CD14-positive monocyte (primary cell): ENCODE measurements around the gene ARNT2. TPM values are rescaled to one million over a fixed set of nuclear protein-coding genes. Genes with fewer than 3 reads are reported as not detected.

Experiments used
- DNase-seq, 3 donors: peaks; one replicate each; pipeline ENCODE4 v3.0.0-alpha.2; 2011 to 2022
- H2AFZ ChIP-seq: 2 replicates; pipeline ENCODE4 v1.6.0; 2012; ENCODE audit warnings: mild to moderate bottlenecking, low read depth, low read length, inconsistent platforms; ENCODE audit not compliant: insufficient read depth, poor library complexity, severe bottlenecking
- H3K27ac ChIP-seq, 2 donors: 1 replicate in 1 of 2; 2 replicates in 1 of 2; pipeline ENCODE4 v1.5.1; 2012 to 2013; ENCODE audit warnings: low read length in 2 of 2, control low read depth in 1 of 2, inconsistent platforms in 1 of 2, low read depth in 1 of 2, mild to moderate bottlenecking in 1 of 2
- H3K27me3 ChIP-seq, 2 donors: one replicate each; pipeline versions ENCODE4 v1.6.0 to v1.6.1; 2011 to 2013; ENCODE audit warnings: low read length in 2 of 2; ENCODE audit not compliant: control insufficient read depth in 2 of 2, insufficient read depth in 2 of 2
- H3K36me3 ChIP-seq, 2 donors: replicated peaks in 1 of 2; 1 replicate in 1 of 2; 2 replicates in 1 of 2; pipeline versions ENCODE4 v1.5.1 to v1.6.1; 2012 to 2013; ENCODE audit warnings: low read length in 2 of 2, control low read depth in 1 of 2, inconsistent platforms in 1 of 2, mild to moderate bottlenecking in 1 of 2; ENCODE audit not compliant: insufficient read depth in 2 of 2, control insufficient read depth in 1 of 2
- H3K4me1 ChIP-seq, 2 donors: 1 replicate in 1 of 2; 2 replicates in 1 of 2; pipeline versions ENCODE4 v1.5.1 to v1.6.1; 2012 to 2013; ENCODE audit warnings: low read length in 2 of 2, control low read depth in 1 of 2, inconsistent platforms in 1 of 2, mild to moderate bottlenecking in 1 of 2, moderate library complexity in 1 of 2; ENCODE audit not compliant: insufficient read depth in 2 of 2, control insufficient read depth in 1 of 2
- H3K4me2 ChIP-seq: replicated peaks from 2 replicates; pipeline ENCODE3; 2012; ENCODE audit warnings: low read length, moderate library complexity, mild to moderate bottlenecking; ENCODE audit not compliant: poor library complexity, severe bottlenecking; ENCODE audit errors: extremely low read depth
- H3K4me3 ChIP-seq, 3 experiments: fragments of 200-600 bp in 1 of 3; sonication (generic) in 1 of 3; replicated peaks in 1 of 3; 1 replicate in 2 of 3; 2 replicates in 1 of 3; pipeline ENCODE4 v1.5.1; 2011 to 2013; ENCODE audit warnings: low read length in 3 of 3, mild to moderate bottlenecking in 3 of 3, control low read depth in 2 of 3, low read depth in 2 of 3, inconsistent platforms in 1 of 3, moderate library complexity in 1 of 3
- H3K79me2 ChIP-seq: 2 replicates; pipeline ENCODE4 v1.6.0; 2012; ENCODE audit warnings: mild to moderate bottlenecking, control low read depth, inconsistent platforms, low read length, moderate library complexity; ENCODE audit not compliant: insufficient read depth
- H3K9ac ChIP-seq: 2 replicates; pipeline ENCODE4 v1.6.0; 2017; ENCODE audit warnings: low read length, mild to moderate bottlenecking; ENCODE audit not compliant: insufficient read depth, poor library complexity, severe bottlenecking
- H3K9me3 ChIP-seq, 2 donors: replicated peaks in 1 of 2; 1 replicate in 1 of 2; 2 replicates in 1 of 2; pipeline versions ENCODE4 v1.5.1 to v1.6.1; 2012 to 2013; ENCODE audit warnings: low read length in 2 of 2, control low read depth in 1 of 2; ENCODE audit not compliant: control insufficient read depth in 1 of 2, insufficient read depth in 1 of 2
- H4K20me1 ChIP-seq: 2 replicates; pipeline ENCODE4 v1.6.0; 2012; ENCODE audit warnings: mild to moderate bottlenecking, low read length, control low read depth, moderate library complexity; ENCODE audit not compliant: insufficient read depth
- H3K27ac Mint-ChIP-seq, 7 donors: one replicate each; pipeline ENCODE4 v1.8.0; 2020; ENCODE audit warnings: mild to moderate bottlenecking in 7 of 7, mixed read lengths in 7 of 7, moderate library complexity in 6 of 7, inconsistent platforms in 2 of 7
- H3K27me3 Mint-ChIP-seq, 3 donors: one replicate each; pipeline ENCODE4 v1.8.0; 2021 to 2022; ENCODE audit warnings: low read depth in 3 of 3, mild to moderate bottlenecking in 3 of 3, mixed read lengths in 3 of 3, moderate library complexity in 3 of 3, inconsistent platforms in 1 of 3
- H3K36me3 Mint-ChIP-seq, 2 donors: one replicate each; pipeline ENCODE4 v1.8.0; 2020; ENCODE audit warnings: mixed read lengths in 2 of 2, inconsistent platforms in 1 of 2, mild to moderate bottlenecking in 1 of 2
- H3K4me1 Mint-ChIP-seq: one replicate; pipeline ENCODE4 v1.8.0; 2020; ENCODE audit warnings: mild to moderate bottlenecking, mixed read lengths
- H3K4me3 Mint-ChIP-seq, 2 donors: one replicate each; pipeline ENCODE4 v1.8.0; 2020; ENCODE audit warnings: mild to moderate bottlenecking in 2 of 2, mixed read lengths in 2 of 2, moderate library complexity in 1 of 2
- H3K9me3 Mint-ChIP-seq, 7 donors: one replicate each; pipeline ENCODE4 v1.8.0; 2020 to 2022; ENCODE audit warnings: mixed read lengths in 7 of 7, mild to moderate bottlenecking in 6 of 7, moderate library complexity in 6 of 7, inconsistent platforms in 2 of 7
- WGBS: methylation state at CpG from one replicate; pipeline ENCODE4 v1.1.5; 2013; ENCODE audit warnings: missing lambda C conversion rate; ENCODE audit not compliant: insufficient coverage; 5-methylcytosine and 5-hydroxymethylcytosine counted together
- intact Hi-C, 2 donors: fragments of 100-400 bp; cut with micrococcal nuclease; formaldehyde crosslinking; loops; one replicate each; pipeline versions ENCODE4 v1.15.0 to v1.15.1; 2023
- polyA plus RNA-seq, 3 donors: library from polyadenylated mRNA; depleted of rRNA in 1 of 3; unstranded in 2 of 3; stranded (reverse) in 1 of 3; fragments of 300-500 nt in 2 of 3; fragments of >200 nt in 1 of 3; fragmentation: Illumina TruSeq in 2 of 3; gene quantifications; 1 replicate in 2 of 3; 2 replicates in 1 of 3; pipeline ENCODE4 v1.2.3, GENCODE V29; 2012 to 2021
- TF ChIP-seq, protein P1 (sequence below): fragments of 200-600 bp; IDR thresholded peaks from one replicate; pipeline ENCODE4 v1.8.0; 2022; ENCODE audit warnings: antibody characterized with exemption, mild to moderate bottlenecking

ARNT2 gene
- polyA plus RNA-seq, 3 donors: not detected

DNA sequence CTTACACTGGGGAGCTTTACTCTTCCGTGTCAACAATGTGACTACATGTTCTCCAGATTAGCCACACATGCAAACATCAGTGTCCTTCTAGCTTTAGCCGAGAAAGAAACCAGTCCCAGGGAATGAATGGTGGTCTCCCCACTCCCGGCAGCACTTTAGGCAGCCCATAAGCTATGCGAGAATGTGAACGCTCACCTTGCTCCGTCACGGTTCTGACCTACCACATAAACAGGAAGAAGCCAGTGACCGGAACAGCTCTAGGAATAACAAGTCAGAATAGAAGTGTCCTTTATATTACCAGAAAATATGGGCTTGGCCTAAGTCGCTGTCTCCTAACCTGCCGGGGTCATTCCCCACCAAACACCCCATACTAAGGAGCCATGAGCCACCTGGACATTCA lies 192.9 kb downstream of the ARNT2 start:
- Histone ChIP-seq H3K4me1 (no peaks in the 10 kb centered on the region), H3K36me3 (no peaks in the 10 kb centered on the region), H3K4me2 (no peak overlapping the region), H2AFZ (no peak overlapping the region), H3K9me3 (no peaks in the 10 kb centered on the region), H3K79me2 (no peaks in the 10 kb centered on the region), H3K27me3 (no peaks in the 10 kb centered on the region), H4K20me1 (no peaks in the 10 kb centered on the region), H3K27ac (no peak overlapping the region), H3K9ac (no peak overlapping the region), H3K4me3 (no peak overlapping the region)
- WGBS: 100% methylated on average over 4 of the region's 10 CpGs
- Mint-ChIP-seq H3K4me3 (no peak overlapping the region), H3K36me3 (no peaks in the 10 kb centered on the region), H3K4me1 (no peaks in the 10 kb centered on the region), H3K9me3 (peaks cover 0 to 5% (median 0%) of the 10 kb centered on the region in 7 donors), H3K27ac (no peak overlapping the region), H3K27me3 (peaks cover 1 to 9% (median 4%) of the 10 kb centered on the region in 3 donors)
- DNase-seq: no peak
- intact Hi-C loops: no loop called here
- TF ChIP-seq, protein P1, sequence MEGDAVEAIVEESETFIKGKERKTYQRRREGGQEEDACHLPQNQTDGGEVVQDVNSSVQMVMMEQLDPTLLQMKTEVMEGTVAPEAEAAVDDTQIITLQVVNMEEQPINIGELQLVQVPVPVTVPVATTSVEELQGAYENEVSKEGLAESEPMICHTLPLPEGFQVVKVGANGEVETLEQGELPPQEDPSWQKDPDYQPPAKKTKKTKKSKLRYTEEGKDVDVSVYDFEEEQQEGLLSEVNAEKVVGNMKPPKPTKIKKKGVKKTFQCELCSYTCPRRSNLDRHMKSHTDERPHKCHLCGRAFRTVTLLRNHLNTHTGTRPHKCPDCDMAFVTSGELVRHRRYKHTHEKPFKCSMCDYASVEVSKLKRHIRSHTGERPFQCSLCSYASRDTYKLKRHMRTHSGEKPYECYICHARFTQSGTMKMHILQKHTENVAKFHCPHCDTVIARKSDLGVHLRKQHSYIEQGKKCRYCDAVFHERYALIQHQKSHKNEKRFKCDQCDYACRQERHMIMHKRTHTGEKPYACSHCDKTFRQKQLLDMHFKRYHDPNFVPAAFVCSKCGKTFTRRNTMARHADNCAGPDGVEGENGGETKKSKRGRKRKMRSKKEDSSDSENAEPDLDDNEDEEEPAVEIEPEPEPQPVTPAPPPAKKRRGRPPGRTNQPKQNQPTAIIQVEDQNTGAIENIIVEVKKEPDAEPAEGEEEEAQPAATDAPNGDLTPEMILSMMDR: no peak

DNA sequence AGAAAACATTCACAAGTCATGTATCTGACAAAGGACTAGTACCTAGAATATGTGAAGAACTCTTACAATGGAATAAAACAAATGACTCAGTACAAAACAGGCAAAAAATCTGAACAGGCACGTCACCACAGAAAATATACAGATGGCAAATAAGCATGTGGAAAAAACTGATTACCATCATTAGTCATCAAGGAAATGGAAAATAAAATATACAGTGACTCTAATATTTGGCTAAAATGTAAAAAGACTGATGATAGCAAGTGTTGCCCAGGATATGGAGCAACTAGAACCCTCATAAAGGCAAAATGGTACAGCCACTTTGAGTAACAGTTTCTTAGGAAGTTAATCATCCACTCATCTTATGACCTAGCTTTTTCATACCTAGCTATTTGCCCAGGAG lies 195.2 kb downstream of the ARNT2 start:
- H3K27ac ChIP-seq: no peak overlapping the region
- no CpG with 5 or more reads among the region's 1 CpG for WGBS

More for the DNA sequence above, 195.2 kb downstream of the ARNT2 start:
- Histone ChIP-seq H3K79me2 (no peaks in the 10 kb centered on the region), H3K4me1 (no peaks in the 10 kb centered on the region), H2AFZ (no peak overlapping the region), H3K4me2 (no peak overlapping the region), H4K20me1 (no peaks in the 10 kb centered on the region), H3K4me3 (no peak overlapping the region), H3K36me3 (no peaks in the 10 kb centered on the region), H3K27me3 (no peaks in the 10 kb centered on the region), H3K9me3 (no peaks in the 10 kb centered on the region), H3K9ac (no peak overlapping the region)
- intact Hi-C loops: no loop called here
- H3K36me3 Mint-ChIP-seq: no peaks in the 10 kb centered on the region
- peaks cover 0 to 5% (median 0%) of the 10 kb centered on the region in 7 donors for H3K9me3 Mint-ChIP-seq
- no peak for DNase-seq
- no peak overlapping the region for H3K4me3 Mint-ChIP-seq
- no peaks in the 10 kb centered on the region for H3K4me1 Mint-ChIP-seq
- H3K27me3 Mint-ChIP-seq: peaks cover 1 to 9% (median 4%) of the 10 kb centered on the region in 3 donors
- no peak overlapping the region for H3K27ac Mint-ChIP-seq
- TF ChIP-seq, protein P1: no peak
